ES-I3 (cell line): ENCODE data around the gene TENM4.

Experiments
- H3K36me3 ChIP-seq: 2 replicates; pipeline ENCODE4 v1.6.1; 2013; ENCODE audit warnings: mild to moderate bottlenecking, low read length, control low read depth, moderate library complexity; ENCODE audit not compliant: insufficient read depth
- H3K4me1 ChIP-seq: 2 replicates; pipeline ENCODE4 v1.6.1; 2013; ENCODE audit warnings: mild to moderate bottlenecking, control low read depth, low read length; ENCODE audit not compliant: insufficient read depth
- H3K9ac ChIP-seq: 2 replicates; pipeline ENCODE4 v1.6.1; 2013; ENCODE audit warnings: low read depth, mild to moderate bottlenecking, low read length, moderate library complexity
- H3K9me3 ChIP-seq: 2 replicates; pipeline ENCODE4 v1.6.1; 2013; ENCODE audit warnings: mild to moderate bottlenecking, low read length, moderate library complexity; ENCODE audit not compliant: control insufficient read depth, insufficient read depth

Gene TENM4

GRCh38 chr11:79466411-79466810, 25.6 kb upstream of the TENM4 start:
- peaks cover 12% of the 10 kb centered on the region for H3K4me1 ChIP-seq
- H3K36me3 ChIP-seq: no peaks in the 10 kb centered on the region
- H3K9me3 ChIP-seq: no peaks in the 10 kb centered on the region
- no peak overlapping the region for H3K9ac ChIP-seq

DNA sequence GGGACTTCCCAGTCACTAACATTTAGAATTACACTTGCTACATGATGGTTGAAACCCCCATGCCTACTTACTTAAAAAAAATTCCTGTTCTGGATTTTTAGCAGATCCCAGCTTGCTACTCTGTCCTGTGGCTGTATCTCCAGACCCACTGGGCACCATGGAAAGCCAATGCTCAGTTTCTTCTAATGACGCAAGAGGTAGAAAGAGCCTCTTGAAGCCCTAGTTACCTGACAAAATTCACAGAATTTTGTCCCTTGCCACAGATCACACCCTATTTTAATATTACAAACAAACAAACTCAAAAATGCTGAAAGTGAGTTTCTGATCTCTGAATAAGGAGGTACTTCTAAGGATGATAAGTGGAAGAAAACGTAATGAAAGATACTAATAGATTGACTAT, 24.3 kb upstream of the TENM4 start:
- Histone ChIP-seq H3K9me3 (no peaks in the 10 kb centered on the region), H3K36me3 (no peaks in the 10 kb centered on the region), H3K9ac (no peak overlapping the region), H3K4me1 (peaks cover 5% of the 10 kb centered on the region; the same call in 1 of the 2 replicates)

DNA sequence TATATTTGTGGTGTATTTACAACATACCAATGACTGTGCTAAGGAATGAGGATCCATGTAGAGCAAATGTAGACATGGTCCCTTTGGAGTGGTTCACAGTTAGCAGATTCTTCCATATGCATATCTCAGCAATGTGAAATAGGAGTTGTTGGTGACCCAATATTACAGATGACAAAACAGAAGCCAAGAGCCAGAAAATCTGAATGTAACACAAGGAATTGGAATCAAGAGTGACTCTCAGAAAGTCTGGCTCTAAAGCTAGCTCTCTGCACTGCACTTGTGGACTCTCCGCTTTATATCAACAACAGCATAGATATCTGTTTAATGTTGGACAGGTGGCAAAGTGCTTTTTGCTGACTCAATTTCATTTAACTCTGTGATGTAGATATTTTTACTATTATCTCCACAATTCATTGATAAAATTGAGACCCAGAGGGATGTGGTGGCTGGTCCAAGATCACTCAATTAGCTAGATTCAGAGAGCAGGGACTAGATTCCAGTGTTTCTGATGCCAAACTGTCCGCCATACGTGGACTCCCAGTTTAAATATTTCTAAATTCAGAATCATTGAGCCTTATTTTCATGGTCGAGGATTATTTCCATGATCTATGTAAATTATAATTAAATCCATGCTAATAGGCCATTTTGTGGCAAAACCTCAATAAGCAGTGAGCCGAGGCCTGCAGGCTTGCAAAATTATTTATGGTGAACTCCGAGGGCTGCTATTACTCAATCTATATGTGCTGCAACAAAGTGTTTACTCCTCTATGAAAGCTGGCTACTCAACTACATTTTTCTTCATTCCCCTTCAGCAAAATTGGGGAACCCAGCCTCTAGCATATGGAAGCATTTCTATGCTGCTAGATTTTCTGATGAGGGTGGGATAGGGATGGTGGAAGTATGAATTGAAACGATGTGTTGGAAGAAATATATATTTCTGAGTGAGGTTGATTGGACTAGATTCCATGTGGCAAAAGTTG, 21.1 kb upstream of the TENM4 start:
- no peaks in the 10 kb centered on the region for H3K36me3 ChIP-seq
- no peaks in the 10 kb centered on the region for H3K4me1 ChIP-seq
- H3K9me3 ChIP-seq: no peaks in the 10 kb centered on the region
- no peak overlapping the region for H3K9ac ChIP-seq

DNA sequence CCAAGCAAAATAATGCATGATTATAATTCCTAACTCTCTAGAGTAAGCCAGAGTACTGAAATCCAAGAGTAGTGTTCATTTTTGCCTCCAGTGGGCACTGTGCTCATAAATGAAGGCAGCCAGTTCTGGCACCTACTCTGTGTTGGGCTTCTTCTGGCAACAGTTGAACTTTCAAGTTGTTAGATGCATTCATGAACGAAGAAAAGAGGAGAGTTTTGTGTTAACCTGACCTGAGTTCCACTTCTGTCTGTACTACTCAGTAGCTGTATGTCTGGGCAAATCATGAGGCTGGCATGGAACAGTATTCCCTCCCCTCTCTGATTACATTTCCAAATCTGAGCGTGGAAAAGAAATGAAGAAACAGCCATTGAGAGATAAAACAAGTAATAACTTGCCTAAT, 20.3 kb upstream of the TENM4 start:
- H3K4me1 ChIP-seq: 0 out of 2 replicates have a peak, but pooled peaks cover 4% of the 10 kb centered on the region
- no peaks in the 10 kb centered on the region for H3K36me3 ChIP-seq
- no peak overlapping the region for H3K9ac ChIP-seq
- no peaks in the 10 kb centered on the region for H3K9me3 ChIP-seq

DNA sequence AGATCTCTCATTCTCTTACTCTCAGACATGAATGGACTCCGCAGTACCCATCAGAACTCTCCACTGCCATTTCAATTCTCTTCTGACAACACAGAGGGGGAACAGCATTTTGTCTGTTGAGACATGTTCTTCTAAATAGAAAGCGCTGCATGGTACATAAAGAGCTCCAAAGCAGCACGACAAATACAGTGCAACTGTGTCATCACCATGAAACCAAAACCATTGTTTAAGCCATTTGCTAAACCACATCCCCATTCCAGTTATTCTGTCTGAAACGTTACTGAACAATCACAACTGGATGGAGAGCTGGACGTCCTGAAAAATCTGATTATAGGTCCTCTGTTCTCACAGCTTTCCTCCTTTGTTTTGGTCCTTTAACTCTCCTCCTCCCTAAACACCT, 17.9 kb upstream of the TENM4 start:
- H3K4me1 ChIP-seq: 0 out of 2 replicates have a peak, but pooled peaks cover 4% of the 10 kb centered on the region
- no peaks in the 10 kb centered on the region for H3K9me3 ChIP-seq
- no peak overlapping the region for H3K9ac ChIP-seq
- no peaks in the 10 kb centered on the region for H3K36me3 ChIP-seq

GRCh38 chr11:79456501-79456900, 15.7 kb upstream of the TENM4 start:
- Histone ChIP-seq H3K9me3 (no peaks in the 10 kb centered on the region), H3K36me3 (no peaks in the 10 kb centered on the region)

GRCh38 chr11:79453617-79454016, 12.8 kb upstream of the TENM4 start:
- H3K9me3 ChIP-seq: no peaks in the 10 kb centered on the region
- H3K4me1 ChIP-seq: 0 out of 2 replicates have a peak, but pooled peaks cover 4% of the 10 kb centered on the region
- H3K9ac ChIP-seq: no peak overlapping the region
- no peaks in the 10 kb centered on the region for H3K36me3 ChIP-seq

More at GRCh38 chr11:79456501-79456900, 15.7 kb upstream of the TENM4 start:
- Histone ChIP-seq H3K4me1 (0 out of 2 replicates have a peak, but pooled peaks cover 4% of the 10 kb centered on the region), H3K9ac (no peak overlapping the region)

DNA sequence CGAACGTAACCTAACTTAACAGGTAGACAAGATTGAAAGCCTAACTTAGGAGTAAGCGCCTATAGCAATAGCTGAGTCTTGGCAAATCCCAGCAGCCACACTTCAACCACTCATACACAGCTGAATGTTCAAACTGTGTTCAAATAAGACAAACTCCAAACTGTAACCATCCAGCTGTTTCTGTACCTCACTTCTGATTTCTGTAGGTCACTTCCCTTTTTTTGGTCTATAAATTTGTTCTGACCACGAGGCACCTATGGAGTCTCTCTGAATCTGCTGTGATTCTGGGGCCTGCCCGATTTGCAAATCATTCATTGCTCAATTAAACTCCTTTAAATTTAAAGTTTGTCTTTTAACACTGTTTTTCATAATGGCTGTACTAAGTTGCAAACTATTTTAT, 8.2 kb upstream of the TENM4 start:
- Histone ChIP-seq H3K4me1 (peaks cover 9% of the 10 kb centered on the region), H3K9ac (no peak overlapping the region), H3K9me3 (no peaks in the 10 kb centered on the region), H3K36me3 (no peaks in the 10 kb centered on the region)

GRCh38 chr11:79447038-79447786, 6.4 kb upstream of the TENM4 start:
- no peaks in the 10 kb centered on the region for H3K9me3 ChIP-seq
- no peak overlapping the region for H3K9ac ChIP-seq
- H3K36me3 ChIP-seq: no peaks in the 10 kb centered on the region

GRCh38 chr11:79444923-79445322, 4.1 kb upstream of the TENM4 start:
- H3K9ac ChIP-seq: no peak overlapping the region
- H3K9me3 ChIP-seq: no peaks in the 10 kb centered on the region
- H3K36me3 ChIP-seq: no peaks in the 10 kb centered on the region
- peaks cover 9% of the 10 kb centered on the region for H3K4me1 ChIP-seq

More at GRCh38 chr11:79447038-79447786, 6.4 kb upstream of the TENM4 start:
- peaks cover 9% of the 10 kb centered on the region for H3K4me1 ChIP-seq

DNA sequence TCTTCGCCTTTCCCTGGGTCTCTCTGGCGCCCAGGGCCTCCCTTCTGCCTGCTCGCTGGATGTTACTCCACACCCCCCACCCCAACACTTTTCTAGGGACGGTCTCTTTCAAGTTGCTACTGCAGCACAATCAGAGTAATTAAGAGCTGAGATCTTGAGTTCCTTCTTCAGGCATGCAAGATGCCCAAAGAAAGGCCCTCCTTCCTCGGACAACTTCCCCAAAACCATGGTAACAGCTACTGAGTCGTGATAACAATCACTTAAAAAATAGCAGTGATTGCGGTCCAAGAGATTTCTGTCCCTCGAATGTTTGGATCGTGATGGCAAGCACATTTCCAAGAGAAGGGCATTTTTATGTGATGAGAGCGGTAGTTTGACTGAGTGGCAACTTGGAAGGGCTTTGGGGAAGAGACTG, 638 bp upstream of the TENM4 start:
- Histone ChIP-seq H3K9me3 (no peaks in the 10 kb centered on the region), H3K36me3 (no peaks in the 10 kb centered on the region), H3K9ac (peak overlapping the region; percentile 75; the same call in 1 of the 2 replicates), H3K4me1 (peaks cover 3% of the 10 kb centered on the region; the same call in 1 of the 2 replicates)

DNA sequence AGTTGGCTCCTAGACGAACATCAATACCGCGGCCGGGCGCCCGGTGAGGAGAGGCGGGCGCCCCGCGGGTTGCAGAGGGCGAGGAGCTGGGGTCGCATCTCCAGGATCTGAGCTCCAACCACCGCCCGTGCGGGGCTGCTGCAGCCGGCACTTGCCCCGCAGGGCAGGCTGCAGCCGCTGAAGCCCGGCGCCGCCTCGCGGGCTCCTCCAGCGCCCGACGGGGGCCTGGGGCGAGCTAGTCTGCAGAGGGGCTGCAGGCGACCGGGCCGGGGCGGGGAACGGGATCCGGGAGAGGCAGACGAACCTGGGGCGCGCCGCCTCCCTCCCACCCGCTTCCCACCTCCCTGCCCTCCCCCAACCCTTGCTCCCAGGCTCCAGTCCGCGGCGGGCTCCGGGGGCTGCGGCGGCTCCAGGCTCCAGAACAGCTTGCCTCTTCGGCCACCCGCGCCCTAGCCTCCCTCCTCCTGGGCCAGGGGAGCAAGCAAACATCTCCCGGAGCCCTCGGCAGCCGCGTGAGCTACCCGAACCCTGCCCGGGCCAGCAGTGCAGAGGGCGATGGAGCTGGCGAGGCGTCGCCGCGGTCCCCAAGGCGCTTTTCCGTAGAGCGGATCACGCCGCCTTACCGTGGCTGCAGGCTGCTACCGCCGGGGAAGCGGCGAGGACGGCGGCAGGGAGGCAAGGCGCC, 802 bp downstream of the TENM4 start:
- Histone ChIP-seq H3K9me3 (no peaks in the 10 kb centered on the region), H3K4me1 (peaks cover 6% of the 10 kb centered on the region; the same call in 1 of the 2 replicates), H3K36me3 (no peaks in the 10 kb centered on the region), H3K9ac (peak overlapping the region; percentile 75)

DNA sequence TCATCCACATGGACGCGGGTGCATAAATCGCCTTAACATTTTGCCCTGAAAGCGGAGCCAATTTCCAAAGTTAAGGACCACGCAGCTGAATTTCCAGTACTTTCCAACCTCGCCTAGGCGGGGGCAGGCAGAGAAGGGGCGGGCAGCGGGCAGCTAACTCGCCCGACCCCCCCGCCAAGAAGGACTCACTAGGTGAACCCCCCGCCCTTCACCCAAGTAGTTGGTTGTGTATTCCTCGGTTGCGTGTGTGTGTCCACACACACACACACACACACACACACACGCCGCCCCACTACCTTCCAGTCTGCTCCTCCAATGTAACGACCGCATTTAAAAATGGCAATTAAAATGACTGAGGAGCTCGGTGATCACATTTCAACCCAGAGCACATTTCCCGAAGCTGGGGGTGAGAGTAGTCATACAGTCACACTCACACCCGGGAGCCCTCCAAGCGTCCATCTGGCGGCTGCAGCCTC, 1.4 kb downstream of the TENM4 start:
- Histone ChIP-seq H3K9ac (peak overlapping the region; percentile 75), H3K4me1 (peaks cover 6% of the 10 kb centered on the region; the same call in 1 of the 2 replicates), H3K36me3 (no peaks in the 10 kb centered on the region), H3K9me3 (no peaks in the 10 kb centered on the region)
